Hypothalamus (tissue), 51 donors: Measurements from ENCODE around the gene FAM131A.

Source experiments
- DNase-seq, 51 donors: peaks; one replicate each; lab custom pipeline; 2025; lab: John Stamatoyannopoulos, UW

Gene FAM131A

DNA sequence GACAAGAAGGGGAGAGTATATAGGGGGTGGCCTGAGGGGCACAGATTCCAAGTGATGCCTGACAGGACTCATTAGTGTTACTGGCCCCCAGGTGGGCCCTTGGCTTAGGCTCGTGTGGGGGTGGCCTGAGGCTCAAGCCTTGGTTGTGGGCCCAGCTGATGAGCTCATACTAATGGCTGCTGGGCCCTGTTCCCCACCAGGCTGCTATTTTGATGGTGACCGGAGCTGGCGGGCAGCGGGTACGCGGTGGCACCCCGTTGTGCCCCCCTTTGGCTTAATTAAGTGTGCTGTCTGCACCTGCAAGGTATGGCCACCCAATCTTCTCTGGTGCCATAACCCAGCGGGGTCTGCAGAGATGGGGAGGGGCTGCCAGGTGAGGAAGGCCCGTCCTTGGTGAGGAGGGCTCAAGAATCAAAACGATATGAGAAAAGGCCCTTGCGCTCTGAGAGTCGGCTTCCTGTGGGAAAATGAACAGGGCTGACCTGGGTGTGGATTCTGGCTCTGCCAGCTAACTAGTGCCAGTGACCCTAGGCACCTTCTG is 49.8 kb downstream of the FAM131A start:
- DNase-seq: no peak

DNA sequence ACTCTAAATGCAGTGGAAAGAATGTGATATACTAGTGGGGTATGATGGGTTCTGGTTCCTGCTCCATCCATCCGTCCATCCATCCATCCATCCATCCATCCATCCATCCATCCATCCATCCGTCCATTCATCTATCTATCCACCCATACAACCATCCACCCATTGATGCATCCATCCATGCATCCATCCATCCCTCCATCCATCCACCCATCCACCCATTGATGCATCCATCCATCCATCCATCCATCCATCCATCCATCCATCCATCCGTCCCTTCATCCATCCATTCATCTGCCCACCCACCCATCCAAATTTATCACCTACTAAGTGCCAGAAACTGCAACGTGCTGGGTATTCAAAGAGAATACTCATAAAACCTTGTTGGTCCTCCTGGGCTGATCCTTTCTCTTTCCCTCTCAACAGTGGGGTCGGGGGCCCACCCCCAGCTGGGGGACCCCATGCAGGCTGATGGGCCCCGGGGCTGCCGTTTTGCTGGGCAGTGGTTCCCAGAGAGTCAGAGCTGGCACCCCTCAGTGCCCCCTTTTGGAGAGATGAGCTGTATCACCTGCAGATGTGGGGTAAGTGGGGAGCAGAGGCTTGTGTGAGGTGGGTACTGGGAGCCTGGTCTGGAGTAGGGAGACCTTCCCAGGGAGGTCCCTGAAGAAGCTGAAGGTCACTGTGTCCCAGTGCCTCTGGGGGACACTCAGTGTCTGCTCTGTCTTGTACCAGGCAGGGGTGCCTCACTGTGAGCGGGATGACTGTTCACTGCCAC is 51.0 kb downstream of the FAM131A start:
- no peak for DNase-seq

GRCh38 chr3:184388936-184389230 is 51.5 kb downstream of the FAM131A start:
- no peak for DNase-seq

DNA sequence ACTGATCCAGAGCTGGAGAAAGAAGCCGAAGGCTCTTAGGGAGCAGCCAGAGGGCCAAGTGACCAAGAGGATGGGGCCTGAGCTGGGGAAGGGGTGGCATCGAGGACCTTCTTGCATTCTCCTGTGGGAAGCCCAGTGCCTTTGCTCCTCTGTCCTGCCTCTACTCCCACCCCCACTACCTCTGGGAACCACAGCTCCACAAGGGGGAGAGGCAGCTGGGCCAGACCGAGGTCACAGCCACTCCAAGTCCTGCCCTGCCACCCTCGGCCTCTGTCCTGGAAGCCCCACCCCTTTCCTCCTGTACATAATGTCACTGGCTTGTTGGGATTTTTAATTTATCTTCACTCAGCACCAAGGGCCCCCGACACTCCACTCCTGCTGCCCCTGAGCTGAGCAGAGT is 52.0 kb downstream of the FAM131A start:
- no peak for DNase-seq

DNA sequence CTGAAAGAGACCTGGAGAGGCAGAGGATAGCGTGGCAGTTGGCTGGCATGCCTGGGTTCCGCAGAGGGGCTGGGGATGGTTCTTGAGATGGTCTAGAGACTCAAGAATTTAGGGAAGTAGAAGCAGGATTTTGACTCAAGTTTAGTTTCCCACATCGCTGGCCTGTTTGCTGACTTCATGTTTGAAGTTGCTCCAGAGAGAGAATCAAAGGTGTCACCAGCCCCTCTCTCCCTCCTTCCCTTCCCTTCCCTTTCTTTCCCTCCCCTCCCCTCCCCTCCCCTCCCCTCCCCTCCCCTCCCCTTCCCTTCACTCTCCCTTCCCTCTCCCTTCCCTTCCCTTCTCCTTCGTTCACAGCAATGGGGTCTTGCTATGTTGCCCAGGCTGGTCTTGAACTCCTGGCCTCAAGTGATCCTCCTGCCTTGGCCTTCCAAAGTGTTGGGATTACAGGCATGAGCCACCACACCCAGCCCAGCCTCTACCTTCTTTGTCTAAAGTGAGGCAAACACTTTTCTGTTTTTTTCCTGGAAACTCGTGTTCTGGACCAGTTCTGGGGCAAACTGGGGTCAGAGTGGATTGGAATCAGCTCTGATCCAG is 52.6 kb downstream of the FAM131A start:
- DNase-seq: no peak

GRCh38 chr3:184391266-184391665 is 53.9 kb downstream of the FAM131A start:
- no peak for DNase-seq

- no peak for DNase-seq
Measured at GRCh38 chr3:184395320-184395660, 57.9 kb downstream of the FAM131A start.
